GM12864 (cell line): ENCODE data around the gene QRFP.

Experiments used
- DNase-seq: peaks from one replicate; pipeline ENCODE4 v3.0.0-alpha.2; 2011; ENCODE audit warnings: low read depth
- H3K4me3 ChIP-seq: 2 replicates; pipeline ENCODE4 v1.5.1; 2011; ENCODE audit warnings: mild to moderate bottlenecking, low read depth, low read length, control low read depth
- TF ChIP-seq, protein P1 (sequence below): IDR thresholded peaks from 2 replicates; pipeline ENCODE4 v1.5.1; 2011; ENCODE audit warnings: low read depth, mild to moderate bottlenecking, moderate library complexity, low read length, control low read depth, inconsistent platforms; ENCODE audit errors: missing control alignments

QRFP gene

DNA sequence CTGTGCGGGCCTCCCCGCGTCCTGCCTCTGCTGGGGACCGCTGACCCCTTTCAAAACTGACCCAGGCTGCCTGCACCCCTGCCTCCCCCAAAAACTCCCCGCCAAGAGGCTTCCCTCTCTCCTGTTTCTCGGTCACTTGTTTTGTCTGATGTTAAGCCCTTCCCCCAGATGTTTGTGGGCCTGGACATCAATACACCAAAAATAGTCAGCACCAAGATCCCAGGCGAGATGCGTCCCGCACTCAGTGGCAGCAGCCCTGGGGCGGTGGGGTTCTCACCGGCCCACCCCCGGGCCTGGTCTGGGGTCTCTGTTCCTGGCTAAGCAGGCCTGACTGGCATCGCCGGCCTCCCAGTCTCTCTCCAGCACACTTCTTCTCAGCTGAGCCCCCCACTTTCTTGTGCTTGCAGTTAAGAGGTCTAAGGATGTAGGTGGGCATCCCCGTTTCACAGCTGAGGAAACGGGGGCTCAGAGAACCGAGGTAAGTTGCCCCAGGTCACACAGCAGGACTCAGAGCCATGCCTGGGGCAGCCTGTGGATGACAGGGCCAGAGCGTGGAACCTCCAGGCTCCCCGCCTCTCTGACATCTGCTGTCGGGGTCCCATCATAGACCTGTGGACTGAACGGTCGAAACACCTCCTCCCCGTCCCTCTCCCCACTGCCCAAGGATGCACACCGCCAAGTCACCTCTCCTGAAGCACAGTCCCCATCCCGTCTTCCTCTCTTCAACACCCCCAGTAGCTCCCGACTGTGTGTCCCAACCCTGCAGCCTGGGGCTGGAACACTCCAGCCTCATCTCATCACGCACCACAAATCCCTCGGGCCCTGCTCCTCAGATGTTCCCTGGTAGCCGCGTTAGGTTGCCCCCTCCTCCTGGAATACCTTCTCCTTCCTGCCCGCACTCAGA is 25.6 kb upstream of the QRFP start:
- TF ChIP-seq, protein P1, sequence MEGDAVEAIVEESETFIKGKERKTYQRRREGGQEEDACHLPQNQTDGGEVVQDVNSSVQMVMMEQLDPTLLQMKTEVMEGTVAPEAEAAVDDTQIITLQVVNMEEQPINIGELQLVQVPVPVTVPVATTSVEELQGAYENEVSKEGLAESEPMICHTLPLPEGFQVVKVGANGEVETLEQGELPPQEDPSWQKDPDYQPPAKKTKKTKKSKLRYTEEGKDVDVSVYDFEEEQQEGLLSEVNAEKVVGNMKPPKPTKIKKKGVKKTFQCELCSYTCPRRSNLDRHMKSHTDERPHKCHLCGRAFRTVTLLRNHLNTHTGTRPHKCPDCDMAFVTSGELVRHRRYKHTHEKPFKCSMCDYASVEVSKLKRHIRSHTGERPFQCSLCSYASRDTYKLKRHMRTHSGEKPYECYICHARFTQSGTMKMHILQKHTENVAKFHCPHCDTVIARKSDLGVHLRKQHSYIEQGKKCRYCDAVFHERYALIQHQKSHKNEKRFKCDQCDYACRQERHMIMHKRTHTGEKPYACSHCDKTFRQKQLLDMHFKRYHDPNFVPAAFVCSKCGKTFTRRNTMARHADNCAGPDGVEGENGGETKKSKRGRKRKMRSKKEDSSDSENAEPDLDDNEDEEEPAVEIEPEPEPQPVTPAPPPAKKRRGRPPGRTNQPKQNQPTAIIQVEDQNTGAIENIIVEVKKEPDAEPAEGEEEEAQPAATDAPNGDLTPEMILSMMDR: no peak
- no peak overlapping the region for H3K4me3 ChIP-seq
- DNase-seq: no peak

DNA sequence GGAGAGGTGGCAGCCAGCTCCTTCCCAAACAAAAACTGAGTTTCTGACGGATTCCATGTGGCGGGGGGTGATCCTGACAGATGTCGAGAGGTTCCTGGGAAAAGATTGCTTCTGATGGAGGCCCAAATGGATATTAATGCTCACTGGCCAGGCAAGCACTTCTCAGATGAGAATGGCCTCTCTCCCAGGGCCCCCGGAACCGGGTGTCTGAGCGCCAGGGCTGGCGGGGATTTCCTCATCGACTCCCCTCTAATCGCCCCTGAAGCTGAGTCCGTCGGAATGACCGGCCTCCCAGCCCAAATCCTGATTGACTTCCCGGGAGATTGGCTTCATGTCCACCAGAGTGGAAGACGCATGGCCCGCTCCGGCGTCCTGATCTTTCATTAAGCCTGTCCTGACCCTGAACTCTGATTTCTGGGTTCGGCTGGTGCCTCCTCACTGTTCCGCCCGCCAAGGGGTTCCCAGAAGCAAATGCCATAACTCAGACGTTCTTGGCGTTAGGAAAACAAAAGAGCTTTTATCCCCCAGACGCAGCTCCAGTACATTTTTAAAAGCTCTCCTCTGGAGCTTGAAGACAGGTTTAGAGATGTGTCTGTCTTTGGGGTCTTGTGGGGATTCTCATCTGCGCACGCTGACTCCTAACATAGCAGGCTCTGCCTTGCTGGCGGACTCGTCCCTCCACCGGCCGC is 24.8 kb upstream of the QRFP start:
- no peak for DNase-seq
- TF ChIP-seq, protein P1: no peak
- no peak overlapping the region for H3K4me3 ChIP-seq

DNA sequence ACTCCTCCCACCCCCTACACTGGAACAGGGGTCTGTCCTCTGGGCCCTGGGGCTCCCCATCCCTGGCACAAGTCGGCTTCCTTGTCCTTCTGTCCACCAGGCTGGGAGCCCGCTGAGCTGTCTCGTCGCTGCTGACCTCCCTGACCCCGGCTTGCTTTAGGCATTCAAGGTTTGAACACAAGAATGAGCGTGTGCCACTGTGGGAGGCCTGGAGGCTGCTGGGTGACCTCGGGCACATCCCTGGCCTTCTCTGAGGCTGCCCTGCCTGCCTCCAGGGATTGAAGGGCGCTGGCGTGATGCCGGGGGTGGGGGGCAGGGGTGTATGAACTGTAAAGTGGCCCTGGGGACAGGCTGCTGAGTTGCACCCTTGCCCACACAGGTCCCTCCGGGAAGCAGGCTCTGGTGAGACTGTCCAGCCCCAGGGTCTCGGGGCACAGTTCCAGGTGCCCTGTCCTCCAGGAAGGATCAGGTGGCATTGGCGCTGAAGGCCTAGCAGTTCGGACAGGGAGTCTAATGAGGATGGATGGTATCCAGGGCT is 24.2 kb upstream of the QRFP start:
- no peak overlapping the region for H3K4me3 ChIP-seq
- TF ChIP-seq, protein P1: no peak
- DNase-seq: no peak

DNA sequence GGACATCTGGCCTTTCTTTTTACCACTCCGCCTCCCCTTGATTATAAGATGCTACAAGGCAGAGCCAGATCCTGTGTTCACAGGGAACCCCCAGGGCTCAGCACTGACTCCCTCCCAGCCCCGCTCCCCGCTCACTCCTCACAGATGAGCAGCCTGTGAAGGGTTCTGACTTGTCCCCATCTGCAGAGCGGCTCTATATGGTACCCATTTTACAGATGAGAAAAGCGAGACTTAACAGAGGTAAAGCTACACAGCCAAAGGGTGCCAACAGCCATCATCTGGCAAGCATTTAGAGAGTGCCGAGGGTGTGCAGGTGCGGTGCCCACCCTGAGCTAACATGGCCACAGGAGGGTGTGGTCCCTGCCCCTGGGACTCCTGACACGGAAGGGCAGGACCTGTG is 23.6 kb upstream of the QRFP start:
- no peak for DNase-seq
- TF ChIP-seq, protein P1: no peak
- H3K4me3 ChIP-seq: no peak overlapping the region

DNA sequence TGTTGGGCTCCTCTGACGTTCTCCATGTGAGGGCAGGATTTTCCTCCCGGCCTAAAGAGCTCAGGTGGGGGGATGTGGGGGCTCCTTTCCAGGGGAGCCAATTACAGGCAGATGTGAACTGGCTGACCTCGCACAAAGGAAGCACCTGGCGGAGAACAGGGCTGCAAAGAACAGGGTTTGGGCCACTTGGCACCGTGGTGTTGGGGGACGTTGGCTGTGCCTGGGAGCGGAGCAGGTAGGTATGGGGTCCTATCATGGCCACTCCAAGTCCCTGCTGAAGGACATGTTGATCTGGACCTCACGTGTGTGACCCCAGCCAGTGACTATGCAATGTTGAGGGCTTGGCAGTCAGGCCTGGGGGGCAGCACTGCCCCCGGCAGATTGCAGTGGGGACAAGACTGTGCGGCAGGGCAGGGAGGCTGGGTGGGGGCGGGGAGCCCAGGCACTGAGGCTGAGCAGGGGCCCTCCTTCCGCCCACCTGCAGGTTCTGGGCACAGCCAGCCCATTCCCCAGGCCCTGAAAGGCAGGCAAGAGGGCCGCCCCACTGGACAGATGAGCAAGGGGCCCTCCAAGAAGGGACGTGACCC is 23.0 kb upstream of the QRFP start:
- TF ChIP-seq, protein P1: no peak
- no peak overlapping the region for H3K4me3 ChIP-seq
- DNase-seq: no peak

DNA sequence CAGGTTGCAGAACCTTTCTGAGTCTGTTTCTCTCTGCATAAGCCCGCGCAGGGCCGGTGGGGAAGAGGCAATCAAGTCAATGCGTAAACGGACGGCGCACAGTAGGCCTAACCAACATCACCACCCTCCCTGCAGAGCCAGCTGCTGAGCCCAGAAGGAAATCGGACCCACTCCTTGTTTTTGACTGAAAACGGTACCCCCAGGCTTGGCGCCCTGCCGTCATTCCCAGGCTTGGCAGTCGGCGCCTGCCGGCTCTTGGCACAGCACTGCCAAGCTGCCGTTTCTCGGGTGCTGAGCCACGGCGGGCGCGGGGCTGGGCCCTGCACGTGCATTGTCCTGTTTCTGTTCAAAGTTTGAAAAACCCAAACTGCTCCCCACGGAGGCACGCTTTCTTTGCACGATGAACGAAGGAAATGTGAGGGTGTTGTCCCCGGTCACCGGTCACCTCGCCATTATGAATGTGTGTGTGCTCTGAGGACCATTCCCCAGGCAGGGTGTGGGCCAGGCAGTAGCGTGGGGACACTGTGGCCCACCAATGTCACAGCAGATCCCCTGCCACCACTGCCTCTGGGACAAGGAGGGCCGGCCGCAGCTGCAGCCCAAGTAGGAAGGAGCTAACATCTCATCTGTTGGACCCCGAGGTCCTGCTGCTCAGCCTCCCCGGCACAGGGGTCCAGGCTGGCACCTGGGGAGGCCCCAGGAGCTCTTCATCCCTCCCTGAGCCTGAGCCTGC is 22.4 kb upstream of the QRFP start:
- TF ChIP-seq, protein P1: no peak
- H3K4me3 ChIP-seq: no peak overlapping the region
- DNase-seq: no peak
